ENCODE measurements around the gene DNM3. TPM values are rescaled to one million over a fixed set of nuclear protein-coding genes. Genes with fewer than 3 reads are reported as not detected.

The DNM3 gene
- total and polyA plus RNA-seq, 7 donors, result 0.60 to 13.3 (median 3.9) TPM

- TF ChIP-seq POLR2A (IDR thresholded peaks at IDR 0.05) (no peak), POLR2AphosphoS5 (IDR thresholded peaks at IDR 0.05) (no peak), EP300 (IDR thresholded peaks at IDR 0.05) (no peak)
- TF ChIP-seq, protein P1, sequence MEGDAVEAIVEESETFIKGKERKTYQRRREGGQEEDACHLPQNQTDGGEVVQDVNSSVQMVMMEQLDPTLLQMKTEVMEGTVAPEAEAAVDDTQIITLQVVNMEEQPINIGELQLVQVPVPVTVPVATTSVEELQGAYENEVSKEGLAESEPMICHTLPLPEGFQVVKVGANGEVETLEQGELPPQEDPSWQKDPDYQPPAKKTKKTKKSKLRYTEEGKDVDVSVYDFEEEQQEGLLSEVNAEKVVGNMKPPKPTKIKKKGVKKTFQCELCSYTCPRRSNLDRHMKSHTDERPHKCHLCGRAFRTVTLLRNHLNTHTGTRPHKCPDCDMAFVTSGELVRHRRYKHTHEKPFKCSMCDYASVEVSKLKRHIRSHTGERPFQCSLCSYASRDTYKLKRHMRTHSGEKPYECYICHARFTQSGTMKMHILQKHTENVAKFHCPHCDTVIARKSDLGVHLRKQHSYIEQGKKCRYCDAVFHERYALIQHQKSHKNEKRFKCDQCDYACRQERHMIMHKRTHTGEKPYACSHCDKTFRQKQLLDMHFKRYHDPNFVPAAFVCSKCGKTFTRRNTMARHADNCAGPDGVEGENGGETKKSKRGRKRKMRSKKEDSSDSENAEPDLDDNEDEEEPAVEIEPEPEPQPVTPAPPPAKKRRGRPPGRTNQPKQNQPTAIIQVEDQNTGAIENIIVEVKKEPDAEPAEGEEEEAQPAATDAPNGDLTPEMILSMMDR (IDR thresholded peaks at IDR 0.05), result no peak
- H3K27me3 ChIP-seq, result no peaks in the 10 kb centered on the region
- H3K9me3 ChIP-seq, result no peaks in the 10 kb centered on the region
- H3K4me1 ChIP-seq, result no peaks in the 10 kb centered on the region
- intact Hi-C loops (cut with DNase I), result no loop called here
- no peak for DNase-seq
- H3K36me3 ChIP-seq, result no peaks in the 10 kb centered on the region
- WGBS, 2 donors, result 66% methylated on average over 5 of the region's 5 CpGs
- no peak overlapping the region for H3K4me3 ChIP-seq
- no peak overlapping the region for H3K27ac ChIP-seq
These were observed 9.5 kb downstream of the DNM3 start for GRCh38 chr1:171850651-171851350.

- H3K27ac ChIP-seq, result no peak overlapping the region
- intact Hi-C loops (cut with DNase I), result no loop called here
These were observed 11.0 kb downstream of the DNM3 start for GRCh38 chr1:171852272-171852671.

DNA sequence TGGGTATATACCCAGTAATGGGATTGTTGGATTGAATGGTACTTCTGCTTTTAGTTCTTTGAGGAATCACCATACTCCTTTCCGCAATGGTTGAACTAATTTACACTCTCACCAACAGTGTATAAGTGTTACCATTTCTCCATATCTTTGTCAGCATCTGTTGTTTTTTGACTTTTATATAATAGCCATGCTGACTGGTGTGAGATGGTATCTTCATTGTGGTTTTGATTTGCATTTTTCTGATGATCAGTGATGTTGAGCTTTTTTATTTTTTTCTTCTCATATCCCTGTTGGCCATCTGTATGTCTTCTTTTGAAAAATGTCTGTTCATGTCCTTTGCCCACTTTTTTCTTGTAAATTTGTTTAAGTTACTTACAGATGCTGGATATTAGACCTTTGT lies 14.1 kb downstream of the DNM3 start:
- H3K4me1 ChIP-seq, result no peaks in the 10 kb centered on the region
- H3K9me3 ChIP-seq, result peaks cover 0 to 3% (median 0%) of the 10 kb centered on the region in 4 donors
- H3K36me3 ChIP-seq, result no peaks in the 10 kb centered on the region
- no peak overlapping the region for H3K27ac ChIP-seq
- no peaks in the 10 kb centered on the region for H3K27me3 ChIP-seq
- WGBS, 2 donors, result 94 to 98% methylated on average over 1 of the region's 1 CpG
- no peak for DNase-seq
- no peak overlapping the region for H3K4me3 ChIP-seq
- TF ChIP-seq POLR2A (IDR thresholded peaks at IDR 0.05) (no peak), EP300 (IDR thresholded peaks at IDR 0.05) (no peak), POLR2AphosphoS5 (IDR thresholded peaks at IDR 0.05) (no peak)
- TF ChIP-seq, protein P1 (IDR thresholded peaks at IDR 0.05), result no peak
- intact Hi-C loops (cut with DNase I), result no loop called here

More at GRCh38 chr1:171852272-171852671, 11.0 kb downstream of the DNM3 start:
- H3K9me3 ChIP-seq, result peaks cover 0 to 3% (median 0%) of the 10 kb centered on the region in 4 donors
- H3K4me1 ChIP-seq, result no peaks in the 10 kb centered on the region
- no peaks in the 10 kb centered on the region for H3K27me3 ChIP-seq
- TF ChIP-seq POLR2A (IDR thresholded peaks at IDR 0.05) (no peak), EP300 (IDR thresholded peaks at IDR 0.05) (no peak), POLR2AphosphoS5 (IDR thresholded peaks at IDR 0.05) (no peak)
- TF ChIP-seq, protein P1 (IDR thresholded peaks at IDR 0.05), result no peak
- H3K36me3 ChIP-seq, result no peaks in the 10 kb centered on the region
- H3K4me3 ChIP-seq, result no peak overlapping the region
- DNase-seq, result no peak

DNA sequence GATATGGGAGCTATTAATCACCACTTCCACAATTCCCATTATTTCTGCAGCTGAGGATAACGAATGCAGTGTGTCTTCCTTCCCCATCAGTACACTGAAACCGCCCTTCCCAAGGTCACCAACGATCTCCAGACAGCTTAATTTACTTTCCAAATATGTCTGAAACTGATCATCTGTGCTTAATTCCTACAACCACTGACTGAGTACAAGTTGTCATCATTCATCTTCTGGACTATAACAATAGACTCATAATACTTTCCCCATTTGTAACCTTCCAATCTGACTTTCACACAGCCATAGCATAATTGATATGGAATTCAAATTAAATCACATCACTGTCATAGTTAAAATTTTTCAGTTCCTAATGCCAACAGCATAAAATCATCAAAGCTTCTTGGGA lies 17.4 kb downstream of the DNM3 start:
- no peak overlapping the region for H3K27ac ChIP-seq
- intact Hi-C loops (cut with DNase I), result no loop called here
- H3K9me3 ChIP-seq, result peaks cover 0 to 3% (median under 1%) of the 10 kb centered on the region in 4 donors
- WGBS, 2 donors, result 85 to 88% methylated on average over 3 of the region's 3 CpGs
- H3K4me1 ChIP-seq, result no peaks in the 10 kb centered on the region
- no peak for DNase-seq
- no peaks in the 10 kb centered on the region for H3K27me3 ChIP-seq
- TF ChIP-seq EP300 (IDR thresholded peaks at IDR 0.05) (no peak), POLR2AphosphoS5 (IDR thresholded peaks at IDR 0.05) (no peak), POLR2A (IDR thresholded peaks at IDR 0.05) (no peak)
- TF ChIP-seq, protein P1 (IDR thresholded peaks at IDR 0.05), result no peak
- no peak overlapping the region for H3K4me3 ChIP-seq
- H3K36me3 ChIP-seq, result no peaks in the 10 kb centered on the region

DNA sequence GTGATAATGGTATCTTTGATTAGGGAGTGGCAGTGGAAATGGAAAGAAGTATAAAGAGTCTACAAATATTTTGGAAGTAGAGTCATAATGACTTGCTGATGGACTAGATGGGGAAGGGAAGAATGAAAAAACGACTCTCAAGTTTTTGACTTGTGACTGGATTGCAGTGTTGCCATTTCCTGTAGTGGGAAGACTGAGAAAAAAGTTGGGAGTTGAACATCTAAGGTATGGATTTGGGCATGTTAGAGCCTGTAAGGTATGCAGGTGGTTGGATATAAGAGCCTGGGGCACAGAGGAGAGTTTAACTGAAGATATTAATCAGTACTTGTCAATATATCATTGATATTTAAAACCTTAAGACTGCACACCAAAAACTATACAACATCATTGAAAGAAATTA lies 19.4 kb downstream of the DNM3 start:
- no peaks in the 10 kb centered on the region for H3K4me1 ChIP-seq
- WGBS, 2 donors, result 78 to 86% methylated on average over 1 of the region's 1 CpG
- TF ChIP-seq, protein P1 (IDR thresholded peaks at IDR 0.05), result no peak
- no peak for TF ChIP-seq POLR2AphosphoS5 (IDR thresholded peaks at IDR 0.05)
- no peak for TF ChIP-seq POLR2A (IDR thresholded peaks at IDR 0.05)
- TF ChIP-seq EP300 (IDR thresholded peaks at IDR 0.05), result no peak
- H3K9me3 ChIP-seq, result peaks cover 0 to 3% (median under 1%) of the 10 kb centered on the region in 4 donors
- H3K27ac ChIP-seq, result no peak overlapping the region
- no peaks in the 10 kb centered on the region for H3K27me3 ChIP-seq
- DNase-seq, result no peak
- intact Hi-C loops (cut with DNase I), result no loop called here
- H3K36me3 ChIP-seq, result no peaks in the 10 kb centered on the region
- H3K4me3 ChIP-seq, result no peak overlapping the region
